HEK293 (cell line): ENCODE measurements around the gene MTA1.

ENCODE experiments used
- CTCF ChIA-PET: fragments of 350-600 bp; formaldehyde crosslinking; extraction: SDS; loops from one replicate; lab custom pipeline; 2021; ENCODE audit warnings: antibody characterized with exemption; lab: Yijun Ruan, JAX
- POLR2A ChIA-PET: fragments of 300-600 bp; formaldehyde crosslinking; extraction: SDS; loops from one replicate; lab custom pipeline; 2020; ENCODE audit warnings: antibody characterized with exemption, inconsistent platforms; lab: Yijun Ruan, JAX
- H3K27ac ChIP-seq: fragments of 200-500 bp; sonication (Bioruptor generic); 2 replicates; pipeline ENCODE4 v1.5.1; 2014; ENCODE audit warnings: low read depth, low read length, control low read depth, inconsistent platforms; ENCODE audit errors: extremely low read depth
- H3K36me3 ChIP-seq, 2 experiments: fragments of 200-500 bp in 1 of 2; sonication (Bioruptor generic) in 1 of 2; 1 replicate in 1 of 2; 2 replicates in 1 of 2; pipeline ENCODE4 v1.5.1; 2014 to 2017; ENCODE audit warnings: inconsistent platforms in 2 of 2, low read length in 2 of 2; ENCODE audit not compliant: control insufficient read depth in 2 of 2, insufficient read depth in 1 of 2
- H3K4me1 ChIP-seq: fragments of 200-500 bp; sonication (Bioruptor generic); 2 replicates; pipeline ENCODE4 v1.5.1; 2014; ENCODE audit warnings: mild to moderate bottlenecking, low read length, inconsistent platforms; ENCODE audit not compliant: control insufficient read depth, insufficient read depth
- H3K4me3 ChIP-seq: 2 replicates; pipeline ENCODE4 v1.5.1; 2011; ENCODE audit warnings: low read depth, mild to moderate bottlenecking, control low read depth, low read length, moderate library complexity
- H3K9me3 ChIP-seq: fragments of 200-500 bp; sonication (Bioruptor generic); 2 replicates; pipeline ENCODE4 v1.5.1; 2014; ENCODE audit warnings: low read depth, low read length, inconsistent platforms; ENCODE audit not compliant: control insufficient read depth, insufficient read depth
- PRDM6 ChIP-seq: fragments of 450-650 bp; formaldehyde crosslinking; IDR thresholded peaks from 2 replicates; pipeline ENCODE4 v1.5.1; 2017; ENCODE audit warnings: missing biosample characterization, missing genetic modification characterization
- SALL2 ChIP-seq: fragments of 450-650 bp; formaldehyde crosslinking; IDR thresholded peaks from 2 replicates; pipeline ENCODE4 v1.5.0; 2017; ENCODE audit warnings: missing biosample characterization, mild to moderate bottlenecking, missing genetic modification characterization, borderline replicate concordance
- TCF7L2 ChIP-seq: IDR thresholded peaks from 2 replicates; pipeline ENCODE4 v1.6.1; 2011; ENCODE audit warnings: low read depth, mild to moderate bottlenecking, inconsistent platforms, low read length, moderate library complexity, borderline replicate concordance
- YY2 ChIP-seq: fragments of 450-650 bp; formaldehyde crosslinking; IDR thresholded peaks from 2 replicates; pipeline ENCODE4 v1.5.1; 2016; ENCODE audit warnings: missing biosample characterization, missing genetic modification characterization
- ZFP69B ChIP-seq: fragments of 450-650 bp; formaldehyde crosslinking; IDR thresholded peaks from 2 replicates; pipeline ENCODE4 v1.5.1; 2016; ENCODE audit warnings: missing biosample characterization, missing genetic modification characterization
- ZNF148 ChIP-seq: fragments of 450-650 bp; formaldehyde crosslinking; IDR thresholded peaks from 2 replicates; pipeline ENCODE4 v1.5.0; 2017; ENCODE audit warnings: missing biosample characterization, missing genetic modification characterization, borderline replicate concordance
- ZNF157 ChIP-seq: fragments of 450-650 bp; formaldehyde crosslinking; IDR thresholded peaks from 2 replicates; pipeline ENCODE4 v1.5.1; 2016; ENCODE audit warnings: missing biosample characterization, missing genetic modification characterization
- ZNF184 ChIP-seq: fragments of 450-650 bp; IDR thresholded peaks from 2 replicates; pipeline ENCODE4 v1.5.1; 2018; ENCODE audit warnings: missing biosample characterization, mild to moderate bottlenecking, missing genetic modification characterization
- ZNF19 ChIP-seq: fragments of 450-650 bp; formaldehyde crosslinking; IDR thresholded peaks from 2 replicates; pipeline ENCODE4; 2016; ENCODE audit warnings: missing biosample characterization, missing genetic modification characterization, low read depth
- ZNF221 ChIP-seq: fragments of 450-650 bp; formaldehyde crosslinking; IDR thresholded peaks from 2 replicates; pipeline ENCODE4 v1.5.1; 2017; ENCODE audit warnings: missing biosample characterization, missing genetic modification characterization, borderline replicate concordance
- ZNF248 ChIP-seq: fragments of 450-650 bp; formaldehyde crosslinking; IDR thresholded peaks from 2 replicates; pipeline ENCODE4 v1.5.1; 2017; ENCODE audit warnings: missing biosample characterization, missing genetic modification characterization
- ZNF280D ChIP-seq: fragments of 450-650 bp; formaldehyde crosslinking; IDR thresholded peaks from 2 replicates; pipeline ENCODE4 v1.5.1; 2016; ENCODE audit warnings: missing biosample characterization, missing genetic modification characterization
- ZNF302 ChIP-seq: fragments of 450-650 bp; formaldehyde crosslinking; IDR thresholded peaks from 2 replicates; pipeline ENCODE4 v1.5.1; 2016; ENCODE audit warnings: missing biosample characterization, missing genetic modification characterization, low read depth
- ZNF350 ChIP-seq: fragments of 450-650 bp; formaldehyde crosslinking; IDR thresholded peaks from 2 replicates; pipeline ENCODE4 v1.5.0; 2017; ENCODE audit warnings: missing biosample characterization, mild to moderate bottlenecking, missing genetic modification characterization
- ZNF423 ChIP-seq: fragments of 450-650 bp; formaldehyde crosslinking; IDR thresholded peaks from 2 replicates; pipeline ENCODE4 v1.5.1; 2016; ENCODE audit warnings: missing biosample characterization, missing genetic modification characterization
- ZNF426 ChIP-seq: fragments of 450-650 bp; formaldehyde crosslinking; IDR thresholded peaks from 2 replicates; pipeline ENCODE4 v1.5.1; 2017; ENCODE audit warnings: missing biosample characterization, missing genetic modification characterization, mild to moderate bottlenecking, inconsistent platforms, moderate library complexity
- ZNF561 ChIP-seq: fragments of 450-650 bp; IDR thresholded peaks from 2 replicates; pipeline ENCODE4 v1.5.1; 2018; ENCODE audit warnings: missing biosample characterization, missing genetic modification characterization, borderline replicate concordance

MTA1 gene

GRCh38 chr14:105503935-105504692, 84.5 kb downstream of the MTA1 start:
- TF ChIP-seq ZFP69B (tag by site-specific recombination) (no peak), ZNF561 (tag by site-specific recombination) (no peak), ZNF423 (tag by site-specific recombination) (no peak), SALL2 (tag by site-specific recombination) (no peak), TCF7L2 (no peak), ZNF157 (no peak), ZNF426 (no peak), YY2 (no peak), ZNF350 (tag by site-specific recombination) (no peak), ZNF302 (tag by site-specific recombination) (no peak), ZNF221 (tag by site-specific recombination) (no peak)
- CTCF ChIA-PET = no interaction called here
- no peaks in the 10 kb centered on the region for H3K9me3 ChIP-seq
- H3K36me3 ChIP-seq = no peaks in the 10 kb centered on the region
- no peaks in the 10 kb centered on the region for H3K4me1 ChIP-seq
- no peak overlapping the region for H3K4me3 ChIP-seq
- no peak overlapping the region for H3K27ac ChIP-seq
- POLR2A ChIA-PET = no interaction called here

GRCh38 chr14:105505101-105505500, 85.5 kb downstream of the MTA1 start:
- Histone ChIP-seq H3K4me3 (no peak overlapping the region), H3K4me1 (no peaks in the 10 kb centered on the region), H3K27ac (no peak overlapping the region), H3K9me3 (no peaks in the 10 kb centered on the region), H3K36me3 (no peaks in the 10 kb centered on the region)
- ChIA-PET CTCF (no interaction called here), POLR2A (no interaction called here)
- TF ChIP-seq ZNF19 = no peak
- TF ChIP-seq PRDM6 (tag by site-specific recombination) = no peak
- TF ChIP-seq ZNF184 = no peak
- no peak for TF ChIP-seq ZNF148 (tag by site-specific recombination)
- TF ChIP-seq ZNF280D (tag by site-specific recombination) = no peak
- TF ChIP-seq ZNF248 = no peak
